ENCODE results near the gene KIF2A.

KIF2A gene

GRCh38 chr5:62330302-62330701 is 24.3 kb downstream of the KIF2A start:
- DNase-seq: no peak

GRCh38 chr5:62331921-62332320 is 25.9 kb downstream of the KIF2A start:
- no peak for DNase-seq

- no peak for DNase-seq
These were observed 27.3 kb downstream of the KIF2A start for GRCh38 chr5:62333250-62333794.

- DNase-seq: no peak
These were observed 28.1 kb downstream of the KIF2A start for GRCh38 chr5:62334082-62334481.

- DNase-seq: no peak
These were observed 34.4 kb downstream of the KIF2A start for GRCh38 chr5:62340392-62340791.

- DNase-seq: no peak
These were observed 35.0 kb downstream of the KIF2A start for GRCh38 chr5:62340979-62341378.

- peak in 1 of 5 donors; percentile 34 for DNase-seq
These were observed 35.9 kb downstream of the KIF2A start for GRCh38 chr5:62341783-62342475.

GRCh38 chr5:62342476-62342837 is 36.5 kb downstream of the KIF2A start:
- no peak for DNase-seq

- DNase-seq: no peak
These were observed 37.4 kb downstream of the KIF2A start for GRCh38 chr5:62343428-62343827.

- DNase-seq: no peak
These were observed 40.7 kb downstream of the KIF2A start for GRCh38 chr5:62346748-62347147.

GRCh38 chr5:62347928-62348327 is 41.9 kb downstream of the KIF2A start:
- DNase-seq: no peak

- no peak for DNase-seq
These were observed 42.9 kb downstream of the KIF2A start for GRCh38 chr5:62348723-62349481.

GRCh38 chr5:62354028-62354874 is 48.2 kb downstream of the KIF2A start:
- peak in 2 of 5 donors; percentile 19 to 48 for DNase-seq

- no peak for DNase-seq
These were observed 56.7 kb downstream of the KIF2A start for GRCh38 chr5:62362701-62363100.

GRCh38 chr5:62369039-62369438 is 63.0 kb downstream of the KIF2A start:
- DNase-seq: no peak

- no peak for DNase-seq
These were observed 65.4 kb downstream of the KIF2A start for GRCh38 chr5:62371409-62371808.

GRCh38 chr5:62372600-62372999 is 66.6 kb downstream of the KIF2A start:
- DNase-seq: no peak

GRCh38 chr5:62373382-62373781 is 67.4 kb downstream of the KIF2A start:
- no peak for DNase-seq

- DNase-seq: no peak
These were observed 68.1 kb downstream of the KIF2A start for GRCh38 chr5:62374090-62374489.

GRCh38 chr5:62375627-62376026 is 69.6 kb downstream of the KIF2A start:
- DNase-seq: no peak

GRCh38 chr5:62376064-62376463 is 70.1 kb downstream of the KIF2A start:
- no peak for DNase-seq

- no peak for DNase-seq
These were observed 79.1 kb downstream of the KIF2A start for GRCh38 chr5:62385131-62385530.

GRCh38 chr5:62385816-62386400 is 79.9 kb downstream of the KIF2A start:
- no peak for DNase-seq

Measured in T-helper 1 cell (primary cell).